Gastroesophageal sphincter (tissue), 3 donors: ENCODE measurements around the gene BMP7.

ENCODE experiments used
- CTCF ChIP-seq, 4 experiments: fragments of 200-600 bp in 2 of 4; fragments of 450-650 bp in 2 of 4; sonication (generic) in 1 of 4; IDR thresholded peaks; one replicate each; pipeline ENCODE4 v1.5.1; 2017 to 2019; ENCODE audit warnings: antibody characterized with exemption in 4 of 4, mild to moderate bottlenecking in 2 of 4, moderate library complexity in 2 of 4
- EP300 ChIP-seq: sonication (generic); formaldehyde crosslinking; IDR thresholded peaks from one replicate; pipeline ENCODE4 v1.6.1; 2017; ENCODE audit warnings: antibody characterized with exemption, mild to moderate bottlenecking
- POLR2AphosphoS5 ChIP-seq: sonication (generic); formaldehyde crosslinking; IDR thresholded peaks from one replicate; pipeline ENCODE4 v1.6.1; 2017; ENCODE audit warnings: antibody characterized with exemption

- TF ChIP-seq CTCF (IDR thresholded peaks at IDR 0.05) (no peak), EP300 (no peak), POLR2AphosphoS5 (no peak)
These were observed 87.2 kb downstream of the BMP7 start for GRCh38 chr20:57179265-57179664.
